A673 (cell line): ENCODE data around the gene ECM2.

Experiments
- EZH2 ChIP-seq: fragments of 200-600 bp; sonication (generic); IDR thresholded peaks from 2 replicates; pipeline ENCODE4 v1.6.1; 2017; ENCODE audit warnings: borderline replicate concordance, low read depth, mild to moderate bottlenecking, mixed read lengths, antibody characterized with exemption, low read length; ENCODE audit not compliant: poor library complexity, severe bottlenecking
- TF ChIP-seq, protein P1 (sequence below): fragments of 300-800, 200-600 bp; sonication (generic); conservative IDR thresholded peaks from 2 replicates; pipeline ENCODE4 v1.5.1; 2017; ENCODE audit warnings: low read depth, mild to moderate bottlenecking, antibody characterized with exemption, low read length, moderate library complexity, mixed read lengths

DNA sequence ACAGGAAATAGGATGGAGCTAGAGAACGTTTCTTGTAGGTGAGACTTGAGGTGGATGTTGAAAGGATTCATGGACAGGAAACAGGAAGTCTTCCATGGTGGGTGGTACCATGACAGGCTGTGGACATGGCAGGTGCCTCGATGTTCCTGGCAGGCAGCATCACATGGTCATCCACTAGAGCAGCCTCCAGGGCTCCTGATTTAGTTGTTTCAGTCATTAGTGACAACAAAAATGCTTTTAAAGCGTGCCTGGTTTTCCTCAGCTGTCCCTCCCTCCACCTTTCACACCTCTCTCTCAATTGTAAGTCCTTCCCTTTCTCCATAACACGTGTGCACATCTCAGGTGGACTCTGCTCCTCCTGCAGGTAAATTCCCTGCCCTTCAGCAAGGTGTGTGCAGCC lies 28.3 kb downstream of the ECM2 start:
- TF ChIP-seq, protein P1, sequence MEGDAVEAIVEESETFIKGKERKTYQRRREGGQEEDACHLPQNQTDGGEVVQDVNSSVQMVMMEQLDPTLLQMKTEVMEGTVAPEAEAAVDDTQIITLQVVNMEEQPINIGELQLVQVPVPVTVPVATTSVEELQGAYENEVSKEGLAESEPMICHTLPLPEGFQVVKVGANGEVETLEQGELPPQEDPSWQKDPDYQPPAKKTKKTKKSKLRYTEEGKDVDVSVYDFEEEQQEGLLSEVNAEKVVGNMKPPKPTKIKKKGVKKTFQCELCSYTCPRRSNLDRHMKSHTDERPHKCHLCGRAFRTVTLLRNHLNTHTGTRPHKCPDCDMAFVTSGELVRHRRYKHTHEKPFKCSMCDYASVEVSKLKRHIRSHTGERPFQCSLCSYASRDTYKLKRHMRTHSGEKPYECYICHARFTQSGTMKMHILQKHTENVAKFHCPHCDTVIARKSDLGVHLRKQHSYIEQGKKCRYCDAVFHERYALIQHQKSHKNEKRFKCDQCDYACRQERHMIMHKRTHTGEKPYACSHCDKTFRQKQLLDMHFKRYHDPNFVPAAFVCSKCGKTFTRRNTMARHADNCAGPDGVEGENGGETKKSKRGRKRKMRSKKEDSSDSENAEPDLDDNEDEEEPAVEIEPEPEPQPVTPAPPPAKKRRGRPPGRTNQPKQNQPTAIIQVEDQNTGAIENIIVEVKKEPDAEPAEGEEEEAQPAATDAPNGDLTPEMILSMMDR: no peak
- TF ChIP-seq EZH2: no peak
